Endothelial cell of umbilical vein (primary cell): ENCODE data around the gene HAND2. TPM values are rescaled to one million over a fixed set of nuclear protein-coding genes. Genes with fewer than 3 reads are reported as not detected.

ENCODE experiments used
- BruUV-seq: library from RNA; stranded (reverse); fragments of 400-500 nt; replicated peaks from 2 replicates; lab custom pipeline; 2021; lab: Mats Ljungman, UMichigan
- CTCF ChIA-PET: fragments of 300-600, 350-600 bp; sonication (Branson Sonifier 250); formaldehyde crosslinking; loops from one replicate; lab custom pipeline; 2021; ENCODE audit warnings: antibody characterized with exemption, inconsistent platforms; lab: Charles Lee
- POLR2A ChIA-PET: fragments of 300-600, 350-600 bp; sonication (Branson Sonifier 250); formaldehyde crosslinking; loops from one replicate; lab custom pipeline; 2021; ENCODE audit warnings: antibody characterized with exemption, inconsistent platforms; lab: Charles Lee
- DNase-seq: peaks from one replicate; pipeline ENCODE4 v3.0.0-alpha.2; 2011; ENCODE audit warnings: low read depth, low spot score
- FAIRE-seq: peaks from 2 replicates; lab custom pipeline; 2011; peaks lifted over from hg19 to GRCh38; lab: Jason Lieb, UNC
- H2AFZ ChIP-seq: 2 replicates; pipeline ENCODE4 v1.6.0; 2012; ENCODE audit warnings: low read depth, low read length, control low read depth, inconsistent platforms
- H3K27ac ChIP-seq: 2 replicates; pipeline ENCODE4 v1.5.1; 2011; ENCODE audit warnings: low read depth, mild to moderate bottlenecking, control low read depth, low read length, moderate library complexity; ENCODE audit not compliant: insufficient read depth
- H3K27me3 ChIP-seq, 2 experiments: 2 replicates each; pipeline versions ENCODE4 v1.6.0 to v1.6.1; 2011; ENCODE audit warnings: low read length in 2 of 2, mixed read lengths in 1 of 2; ENCODE audit not compliant: control insufficient read depth in 2 of 2, insufficient read depth in 2 of 2
- H3K36me3 ChIP-seq, 2 experiments: 2 replicates in 1 of 2; 3 replicates in 1 of 2; pipeline ENCODE4 v1.5.1; 2011; ENCODE audit warnings: low read length in 2 of 2, mild to moderate bottlenecking in 1 of 2, moderate library complexity in 1 of 2; ENCODE audit not compliant: control insufficient read depth in 2 of 2, insufficient read depth in 2 of 2; ENCODE audit errors: extremely low read depth in 1 of 2
- H3K4me1 ChIP-seq: 3 replicates; pipeline ENCODE4 v1.5.1; 2011; ENCODE audit warnings: mild to moderate bottlenecking, low read length; ENCODE audit not compliant: control insufficient read depth, insufficient read depth; ENCODE audit errors: extremely low read depth
- H3K4me2 ChIP-seq: 2 replicates; pipeline ENCODE4 v1.6.1; 2011; ENCODE audit warnings: low read length, control low read depth, mixed read lengths; ENCODE audit not compliant: insufficient read depth
- H3K4me3 ChIP-seq, 3 experiments: fragments of 200-600 bp in 1 of 3; sonication (generic), shearing (Covaris generic) in 1 of 3; replicated peaks in 1 of 3; 2 replicates each; pipeline ENCODE4 v1.5.1; 2011 to 2016; ENCODE audit warnings: control low read depth in 3 of 3, low read length in 3 of 3, mild to moderate bottlenecking in 2 of 3, inconsistent platforms in 1 of 3, low read depth in 1 of 3, moderate library complexity in 1 of 3; ENCODE audit not compliant: insufficient read depth in 1 of 3
- H3K79me2 ChIP-seq: 2 replicates; pipeline ENCODE4 v1.6.0; 2012; ENCODE audit warnings: low read length, inconsistent platforms; ENCODE audit not compliant: control insufficient read depth, insufficient read depth
- H3K9ac ChIP-seq: replicated peaks from 2 replicates; pipeline ENCODE3; 2011; ENCODE audit warnings: low read length, control low read depth; ENCODE audit not compliant: insufficient read depth; ENCODE audit errors: extremely low read depth
- H3K9me1 ChIP-seq: replicated peaks from 3 replicates; pipeline ENCODE4 v1.6.0; 2011; ENCODE audit warnings: mild to moderate bottlenecking, low read length; ENCODE audit not compliant: control insufficient read depth, insufficient read depth; ENCODE audit errors: extremely low read depth
- H3K9me3 ChIP-seq: replicated peaks from 2 replicates; pipeline ENCODE4 v1.5.1; 2012; ENCODE audit warnings: low read length, inconsistent platforms; ENCODE audit not compliant: control insufficient read depth, insufficient read depth
- H4K20me1 ChIP-seq: replicated peaks from 2 replicates; pipeline ENCODE3; 2011; ENCODE audit warnings: mild to moderate bottlenecking, low read length; ENCODE audit not compliant: control insufficient read depth, insufficient read depth; ENCODE audit errors: extremely low read depth
- FOS ChIP-seq: IDR thresholded peaks from 2 replicates; pipeline ENCODE4 v1.6.1; 2011; ENCODE audit warnings: mild to moderate bottlenecking, low read length, moderate library complexity, borderline replicate concordance; ENCODE audit not compliant: insufficient read depth
- JUN ChIP-seq: IDR thresholded peaks from 2 replicates; pipeline ENCODE4 v1.6.1; 2011; ENCODE audit warnings: borderline replicate concordance, low read depth; ENCODE audit not compliant: insufficient read length, insufficient read depth
- MYC ChIP-seq: IDR thresholded peaks from one replicate; pipeline ENCODE4 v1.6.1; 2011; ENCODE audit warnings: mild to moderate bottlenecking, low read depth, low read length
- POLR2AphosphoS5 ChIP-seq: IDR thresholded peaks from 2 replicates; pipeline ENCODE4 v1.6.1; 2012; ENCODE audit warnings: low read depth, mild to moderate bottlenecking, control low read depth, low read length, moderate library complexity; ENCODE audit not compliant: insufficient read depth
- dilution Hi-C: fragments of 300-500 bp; cut with MboI; formaldehyde crosslinking; loops from one replicate; pipeline ENCODE4 v1.15.0; 2019; ENCODE audit warnings: low sequenced_read_pairs; ENCODE audit not compliant: extremely low pct_ligation_motif_present
- intact Hi-C: fragments of 100-400 bp; cut with micrococcal nuclease; formaldehyde crosslinking; loops from one replicate; pipeline ENCODE4 v1.10.0; 2022
- polyA plus RNA-seq, 4 experiments: library from polyadenylated mRNA; depleted of rRNA in 3 of 4; stranded (reverse) in 3 of 4; unstranded in 1 of 4; fragments of >200 nt; gene quantifications; 2 replicates each; pipeline versions ENCODE4 v1.2.1 to v1.2.3, GENCODE V29; 2011 to 2012; ENCODE audit warnings: missing spikeins in 1 of 4
- total RNA-seq: library from RNA; stranded (reverse); gene quantifications from 2 replicates; pipeline ENCODE4 v1.2.3, GENCODE V29; 2021
- TF ChIP-seq, protein P1 (sequence below): IDR thresholded peaks from 2 replicates; pipeline ENCODE4 v1.6.1; 2011; ENCODE audit not compliant: insufficient read depth, insufficient read length

The HAND2 gene
- total and polyA plus RNA-seq, 2 donors (not counting 3 experiments of a cell fraction or from before 2014, with no cell fraction given): not detected

GRCh38 chr4:173492315-173492714 is 37.7 kb downstream of the HAND2 start:
- Histone ChIP-seq H3K9me1 (no peaks in the 10 kb centered on the region), H3K4me2 (no peak overlapping the region), H3K9me3 (no peaks in the 10 kb centered on the region), H3K27me3 (peaks cover 14 to 18% of the 10 kb centered on the region in 2 experiments), H3K4me3 (no peak overlapping the region), H3K27ac (no peak overlapping the region), H4K20me1 (no peaks in the 10 kb centered on the region), H2AFZ (no peak overlapping the region), H3K4me1 (peaks cover 14% of the 10 kb centered on the region), H3K9ac (no peak overlapping the region), H3K36me3 (no peaks in the 10 kb centered on the region), H3K79me2 (no peaks in the 10 kb centered on the region)
- ChIA-PET POLR2A (no interaction called here), CTCF (no interaction called here)
- TF ChIP-seq JUN (no peak), FOS (no peak), POLR2AphosphoS5 (no peak)
- no peak for FAIRE-seq
- intact Hi-C loops (loop anchor here (5.0 kb wide), 1 partner anchor 160 kb away; the partner anchor contains the start of gene HMGB2), dilution Hi-C loops (no loop called here)
- BruUV-seq: no TSS peak
- no peak for DNase-seq

- Histone ChIP-seq H3K79me2 (no peaks in the 10 kb centered on the region), H3K27ac (no peak overlapping the region), H3K4me2 (no peak overlapping the region), H4K20me1 (no peaks in the 10 kb centered on the region), H3K36me3 (no peaks in the 10 kb centered on the region), H2AFZ (no peak overlapping the region), H3K9me1 (no peaks in the 10 kb centered on the region), H3K4me1 (peaks cover 14% of the 10 kb centered on the region), H3K9ac (no peak overlapping the region), H3K9me3 (no peaks in the 10 kb centered on the region), H3K4me3 (no peak overlapping the region), H3K27me3 (peaks cover 11% of the 10 kb centered on the region in 2 experiments)
- no TSS peak for BruUV-seq
- peak; percentile 75 for FAIRE-seq
- CTCF ChIA-PET: interaction anchor here (0.5 to 1.7 kb wide), 6 partner anchors 10 to 477 kb away, joined by 3 to 6 read pairs (median 4); no protein-coding TSS in a partner anchor
- dilution Hi-C loops (no loop called here), intact Hi-C loops (loop anchor here (5.0 kb wide), 1 partner anchor 159 kb away; the partner anchor contains the start of gene HMGB2)
- peak; percentile 67 for DNase-seq
- TF ChIP-seq MYC (no peak), JUN (peak; percentile 58), POLR2AphosphoS5 (no peak), FOS (peak; percentile 80)
- TF ChIP-seq, protein P1, sequence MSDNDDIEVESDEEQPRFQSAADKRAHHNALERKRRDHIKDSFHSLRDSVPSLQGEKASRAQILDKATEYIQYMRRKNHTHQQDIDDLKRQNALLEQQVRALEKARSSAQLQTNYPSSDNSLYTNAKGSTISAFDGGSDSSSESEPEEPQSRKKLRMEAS: no peak
- POLR2A ChIA-PET: interaction anchor here (0.5 kb wide), 1 partner anchor 120 kb away, joined by 5 read pairs; the partner anchor contains the start of gene SAP30
Measured at GRCh38 chr4:173490817-173491528, 39.1 kb downstream of the HAND2 start.
